B cell (primary cell): Measurements from ENCODE around the gene PGPEP1. TPM values are rescaled to one million over a fixed set of nuclear protein-coding genes. Genes with fewer than 3 reads are reported as not detected.

Experiments
- ATAC-seq: fragments of 200-7000 bp; cut with Tn5 transposase; one replicate; pipeline ENCODE4 v1.10.0; 2021; ENCODE audit warnings: low read depth, mild to moderate bottlenecking, moderate number of reproducible peaks, moderate library complexity
- CTCF ChIA-PET: fragments of 350-600 bp; sonication (Branson Sonifier 250); formaldehyde crosslinking; loops from one replicate; lab custom pipeline; 2021; ENCODE audit warnings: antibody characterized with exemption, inconsistent platforms; lab: Charles Lee
- POLR2A ChIA-PET: fragments of 350-600 bp; sonication (Branson Sonifier 250); formaldehyde crosslinking; loops from one replicate; lab custom pipeline; 2021; ENCODE audit warnings: antibody characterized with exemption; lab: Charles Lee
- DNase-seq: peaks from one replicate; pipeline ENCODE4 v3.0.0; 2013
- H2AFZ ChIP-seq: 2 replicates; pipeline ENCODE4 v1.6.1; 2012; ENCODE audit warnings: mild to moderate bottlenecking, low read depth, low read length; ENCODE audit not compliant: insufficient read depth, poor library complexity, severe bottlenecking
- H3K27ac ChIP-seq, 2 donors: 1 replicate in 1 of 2; 2 replicates in 1 of 2; pipeline ENCODE4 v1.5.1; 2012 to 2013; ENCODE audit warnings: low read length in 2 of 2, mild to moderate bottlenecking in 2 of 2, moderate library complexity in 1 of 2
- H3K27me3 ChIP-seq, 4 experiments: fragments of 200-600 bp in 1 of 4; sonication (generic) in 1 of 4; replicated peaks in 1 of 4; 1 replicate in 2 of 4; 2 replicates in 2 of 4; pipeline versions ENCODE4 v1.6.1 to v1.7.0; 2013 to 2016; ENCODE audit warnings: low read length in 3 of 4, mild to moderate bottlenecking in 2 of 4, mixed read lengths in 1 of 4, moderate library complexity in 1 of 4; ENCODE audit not compliant: insufficient read depth in 4 of 4, control insufficient read depth in 3 of 4; ENCODE audit errors: control extremely low read depth in 1 of 4
- H3K36me3 ChIP-seq, 2 experiments: replicated peaks in 1 of 2; 1 replicate in 1 of 2; 2 replicates in 1 of 2; pipeline versions ENCODE4 v1.6.1 to v1.7.1; 2013; ENCODE audit warnings: low read length in 1 of 2; ENCODE audit not compliant: insufficient read depth in 2 of 2, control insufficient read depth in 1 of 2; ENCODE audit errors: control extremely low read depth in 1 of 2, extremely low read depth in 1 of 2
- H3K4me1 ChIP-seq, 2 donors: fragments of 200-600 bp in 1 of 2; sonication (generic) in 1 of 2; 1 replicate in 1 of 2; 2 replicates in 1 of 2; pipeline versions ENCODE4 v1.5.1 to v1.6.1; 2013 to 2017; ENCODE audit warnings: low read length in 2 of 2; ENCODE audit not compliant: control insufficient read depth in 2 of 2, insufficient read depth in 2 of 2
- H3K4me2 ChIP-seq: replicated peaks from 2 replicates; pipeline ENCODE3; 2012; ENCODE audit warnings: mild to moderate bottlenecking, low read depth, low read length; ENCODE audit not compliant: poor library complexity, severe bottlenecking
- H3K4me3 ChIP-seq, 5 experiments: fragments of 200-600 bp in 1 of 5; sonication (generic) in 1 of 5; 1 replicate in 3 of 5; 2 replicates in 2 of 5; pipeline versions ENCODE4 v1.5.1 to v1.7.0; 2011 to 2016; ENCODE audit warnings: low read length in 4 of 5, mild to moderate bottlenecking in 4 of 5, low read depth in 2 of 5, control low read depth in 1 of 5, moderate library complexity in 1 of 5; ENCODE audit not compliant: insufficient read depth in 1 of 5; ENCODE audit errors: control extremely low read depth in 1 of 5, extremely low read depth in 1 of 5
- H3K79me2 ChIP-seq: fragments of 200-600 bp; sonication (generic); one replicate; pipeline ENCODE4 v1.6.0; 2016; ENCODE audit warnings: low read length; ENCODE audit not compliant: control insufficient read depth, insufficient read depth
- H3K9ac ChIP-seq: fragments of 200-600 bp; sonication (generic); 2 replicates; pipeline ENCODE4 v1.6.1; 2017; ENCODE audit warnings: mild to moderate bottlenecking, low read length, moderate library complexity
- H3K9me3 ChIP-seq, 3 donors: one replicate each; pipeline versions ENCODE4 v1.6.1 to v1.7.1; 2013; ENCODE audit warnings: low read length in 2 of 3; ENCODE audit not compliant: control insufficient read depth in 2 of 3, insufficient read depth in 1 of 3; ENCODE audit errors: control extremely low read depth in 1 of 3
- H4K20me1 ChIP-seq: 2 replicates; pipeline ENCODE4 v1.6.0; 2012; ENCODE audit warnings: mild to moderate bottlenecking, low read length; ENCODE audit not compliant: insufficient read depth, control insufficient read depth, poor library complexity, severe bottlenecking
- H3K27ac Mint-ChIP-seq: one replicate; pipeline ENCODE4 v1.8.0; 2021; ENCODE audit warnings: mixed read lengths
- H3K27me3 Mint-ChIP-seq: one replicate; pipeline ENCODE4 v1.8.0; 2021; ENCODE audit warnings: mixed read lengths
- H3K4me1 Mint-ChIP-seq: one replicate; pipeline ENCODE4 v1.8.0; 2021; ENCODE audit warnings: mixed read lengths
- H3K4me3 Mint-ChIP-seq: one replicate; pipeline ENCODE4 v1.8.0; 2021; ENCODE audit warnings: mixed read lengths
- H3K9me3 Mint-ChIP-seq: one replicate; pipeline ENCODE4 v1.8.0; 2022; ENCODE audit warnings: mixed read lengths; ENCODE audit not compliant: insufficient read depth
- CTCF ChIP-seq: fragments of 200-600 bp; IDR thresholded peaks from one replicate; pipeline ENCODE4 v1.8.0; 2022; ENCODE audit warnings: antibody characterized with exemption, mild to moderate bottlenecking
- EZH2 ChIP-seq: IDR thresholded peaks from 2 replicates; pipeline ENCODE4 v1.6.1; 2012; ENCODE audit warnings: borderline replicate concordance, low read depth, mild to moderate bottlenecking, moderate library complexity, low read length; ENCODE audit not compliant: insufficient read depth, poor library complexity, severe bottlenecking
- WGBS: methylation state at CpG from one replicate; pipeline ENCODE4 v1.1.5; 2013; ENCODE audit warnings: missing lambda C conversion rate; ENCODE audit not compliant: insufficient coverage; 5-methylcytosine and 5-hydroxymethylcytosine counted together
- intact Hi-C: fragments of 100-400 bp; cut with micrococcal nuclease; formaldehyde crosslinking; loops from one replicate; pipeline ENCODE4 v1.10.0; 2022
- polyA plus RNA-seq: library from polyadenylated mRNA; depleted of rRNA; stranded (reverse); fragments of >200 nt; gene quantifications from 2 replicates; pipeline ENCODE4 v1.2.3, GENCODE V29; 2012
- total RNA-seq, 2 donors: library from RNA; stranded (reverse); fragments of 120-200 nt in 1 of 2; gene quantifications; 1 replicate in 1 of 2; 2 replicates in 1 of 2; pipeline versions ENCODE4 v1.2.3 to v1.2.4, GENCODE V29; 2013 to 2022

Gene PGPEP1
- total and polyA plus RNA-seq, 2 donors (not counting 1 experiment from before 2014, with no cell fraction given), result 17.6 to 20.9 TPM

- no peak for ATAC-seq
- ChIA-PET POLR2A (interaction anchor here (0.7 to 3.9 kb wide), 4 partner anchors 21 to 54 kb away, joined by 3 to 69 read pairs (median 6); partner anchors contain the start of gene JUND), CTCF (interaction anchor here (0.6 to 7.7 kb wide), 39 partner anchors 9 to 391 kb away, joined by 3 to 259 read pairs (median 5); partner anchors contain the start of genes JUND and SSBP4)
- Mint-ChIP-seq H3K4me1 (peaks cover 11% of the 10 kb centered on the region), H3K4me3 (peak overlapping the region; percentile 7), H3K9me3 (no peaks in the 10 kb centered on the region), H3K27me3 (no peaks in the 10 kb centered on the region), H3K27ac (no peak overlapping the region)
- H3K9ac ChIP-seq, result peak overlapping the region; percentile 45
- H3K36me3 ChIP-seq, result no peaks in the 10 kb centered on the region
- intact Hi-C loops, result no loop called here
- H3K27me3 ChIP-seq, result peaks cover 0 to 7% (median 0%) of the 10 kb centered on the region in 4 experiments
- H3K27ac ChIP-seq, result no peak overlapping the region
- peaks cover 6% of the 10 kb centered on the region for H3K79me2 ChIP-seq
- no peaks in the 10 kb centered on the region for H3K9me3 ChIP-seq
- H3K4me2 ChIP-seq, result peak overlapping the region; percentile 79
- TF ChIP-seq CTCF (no peak), EZH2 (no peak)
- no CpG with 5 or more reads among the region's 6 CpGs for WGBS
- no peaks in the 10 kb centered on the region for H4K20me1 ChIP-seq
- peak overlapping the region; percentile 69 for H2AFZ ChIP-seq
- H3K4me1 ChIP-seq, result peaks cover 6 to 11% of the 10 kb centered on the region in 2 donors
- no peak overlapping the region for H3K4me3 ChIP-seq
- DNase-seq, result no peak
These were observed 11.4 kb upstream of the PGPEP1 start for GRCh38 chr19:18329035-18329376.

GRCh38 chr19:18330868-18331267 is 9.5 kb upstream of the PGPEP1 start:
- H3K27ac Mint-ChIP-seq, result no peak overlapping the region
- Histone ChIP-seq H3K27ac (no peak overlapping the region), H4K20me1 (no peaks in the 10 kb centered on the region), H3K79me2 (no peaks in the 10 kb centered on the region), H3K4me1 (peaks cover 6 to 11% of the 10 kb centered on the region in 2 donors), H3K4me3 (no peak overlapping the region), H3K4me2 (no peak overlapping the region), H2AFZ (no peak overlapping the region), H3K9me3 (no peaks in the 10 kb centered on the region), H3K27me3 (peaks cover 0 to 7% (median 0%) of the 10 kb centered on the region in 4 experiments), H3K36me3 (no peaks in the 10 kb centered on the region), H3K9ac (no peak overlapping the region)
- ChIA-PET POLR2A (interaction anchor here (0.6 to 3.9 kb wide), 4 partner anchors 49 to 343 kb away, joined by 3 to 69 read pairs (median 4); partner anchors contain the start of genes IQCN and JUND), CTCF (interaction anchor here (0.8 to 7.7 kb wide), 6 partner anchors 19 to 169 kb away, joined by 3 to 259 read pairs (median 28); partner anchors contain the start of gene JUND)
- intact Hi-C loops, result no loop called here
- H3K4me3 Mint-ChIP-seq, result no peak overlapping the region
- TF ChIP-seq CTCF, result no peak
- no peak for TF ChIP-seq EZH2
- 85% methylated on average over 9 of the region's 9 CpGs for WGBS
- peaks cover 10% of the 10 kb centered on the region for H3K4me1 Mint-ChIP-seq
- DNase-seq (no peak), ATAC-seq (no peak)
- H3K9me3 Mint-ChIP-seq, result no peaks in the 10 kb centered on the region
- H3K27me3 Mint-ChIP-seq, result no peaks in the 10 kb centered on the region
